RWPE2 (cell line): ENCODE data around the gene EPX.

Experiments used
- ATAC-seq: fragments of 200-7000 bp; cut with Tn5 transposase; 3 replicates; pipeline ENCODE4 v1.9.1; 2021; ENCODE audit warnings: low read depth
- DNase-seq: peaks from one replicate; pipeline ENCODE4 v3.0.0-alpha.2; 2020; ENCODE audit warnings: low spot score
- H3K27ac ChIP-seq: fragments of 450-650 bp; 2 replicates; pipeline ENCODE4 v1.5.1; 2017; ENCODE audit warnings: mild to moderate bottlenecking; ENCODE audit not compliant: poor library complexity, severe bottlenecking
- H3K27me3 ChIP-seq: fragments of 250-450 bp; sonication (Bioruptor Pico); 2 replicates; pipeline ENCODE4 v1.5.1; 2021; ENCODE audit warnings: mild to moderate bottlenecking, moderate library complexity; ENCODE audit not compliant: insufficient read depth, poor library complexity, severe bottlenecking
- H3K36me3 ChIP-seq: fragments of 250-450 bp; sonication (Bioruptor Pico); 2 replicates; pipeline ENCODE4 v1.5.1; 2020; ENCODE audit warnings: low read depth, mild to moderate bottlenecking, moderate library complexity
- H3K4me1 ChIP-seq: fragments of 250-450 bp; sonication (Bioruptor Pico); 2 replicates; pipeline ENCODE4 v1.5.1; 2021; ENCODE audit warnings: mild to moderate bottlenecking, moderate library complexity; ENCODE audit not compliant: insufficient read depth, poor library complexity, severe bottlenecking
- H3K4me3 ChIP-seq: fragments of 250-450 bp; sonication (Bioruptor Pico); 2 replicates; pipeline ENCODE4 v1.5.1; 2021; ENCODE audit warnings: mild to moderate bottlenecking, moderate library complexity; ENCODE audit not compliant: severe bottlenecking
- H3K9me3 ChIP-seq: fragments of 250-450 bp; sonication (Bioruptor Pico); 2 replicates; pipeline ENCODE4 v1.5.1; 2021; ENCODE audit warnings: mild to moderate bottlenecking, moderate library complexity; ENCODE audit not compliant: severe bottlenecking
- TF ChIP-seq, protein P1 (sequence below): fragments of 450-650 bp; IDR thresholded peaks from one replicate; pipeline ENCODE4 v1.5.1; 2017; ENCODE audit warnings: mild to moderate bottlenecking, moderate library complexity; ENCODE audit not compliant: poor library complexity, severe bottlenecking

Gene EPX

DNA sequence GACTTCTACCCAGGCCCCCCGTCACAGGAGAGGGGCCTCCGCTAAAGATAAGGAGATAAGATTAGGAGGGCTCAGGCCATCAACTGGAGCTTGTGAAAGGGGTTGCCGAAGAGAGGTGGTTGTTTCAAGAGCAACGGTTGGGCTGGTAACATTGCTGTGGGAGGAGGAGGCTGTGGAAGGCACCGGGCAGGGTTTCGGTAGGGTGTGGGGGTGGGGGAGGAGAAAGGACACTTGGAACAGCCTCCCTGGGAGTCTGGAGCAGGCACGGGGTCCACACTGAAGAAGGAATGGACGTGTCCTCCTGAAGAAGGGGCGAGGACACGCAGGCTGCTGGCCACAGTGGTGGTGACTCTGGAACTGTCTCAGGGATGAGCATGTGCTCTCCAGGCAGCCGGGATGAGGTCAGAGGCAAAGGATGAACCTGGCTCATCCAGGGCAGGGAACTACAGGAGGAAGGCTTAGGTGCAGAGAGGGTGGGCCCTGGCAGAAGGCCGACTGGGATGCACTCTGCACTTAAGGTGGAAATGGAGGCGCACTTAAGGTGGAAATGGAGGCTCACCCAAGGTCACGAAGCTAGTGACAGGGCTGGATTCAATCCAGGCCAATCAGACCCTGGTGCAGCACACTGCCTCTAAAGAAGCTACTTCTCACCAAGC lies 1.2 kb upstream of the EPX start:
- TF ChIP-seq, protein P1, sequence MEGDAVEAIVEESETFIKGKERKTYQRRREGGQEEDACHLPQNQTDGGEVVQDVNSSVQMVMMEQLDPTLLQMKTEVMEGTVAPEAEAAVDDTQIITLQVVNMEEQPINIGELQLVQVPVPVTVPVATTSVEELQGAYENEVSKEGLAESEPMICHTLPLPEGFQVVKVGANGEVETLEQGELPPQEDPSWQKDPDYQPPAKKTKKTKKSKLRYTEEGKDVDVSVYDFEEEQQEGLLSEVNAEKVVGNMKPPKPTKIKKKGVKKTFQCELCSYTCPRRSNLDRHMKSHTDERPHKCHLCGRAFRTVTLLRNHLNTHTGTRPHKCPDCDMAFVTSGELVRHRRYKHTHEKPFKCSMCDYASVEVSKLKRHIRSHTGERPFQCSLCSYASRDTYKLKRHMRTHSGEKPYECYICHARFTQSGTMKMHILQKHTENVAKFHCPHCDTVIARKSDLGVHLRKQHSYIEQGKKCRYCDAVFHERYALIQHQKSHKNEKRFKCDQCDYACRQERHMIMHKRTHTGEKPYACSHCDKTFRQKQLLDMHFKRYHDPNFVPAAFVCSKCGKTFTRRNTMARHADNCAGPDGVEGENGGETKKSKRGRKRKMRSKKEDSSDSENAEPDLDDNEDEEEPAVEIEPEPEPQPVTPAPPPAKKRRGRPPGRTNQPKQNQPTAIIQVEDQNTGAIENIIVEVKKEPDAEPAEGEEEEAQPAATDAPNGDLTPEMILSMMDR: no peak
- Histone ChIP-seq H3K9me3 (no peaks in the 10 kb centered on the region), H3K4me3 (no peak overlapping the region), H3K36me3 (no peaks in the 10 kb centered on the region), H3K4me1 (peaks cover 3% of the 10 kb centered on the region), H3K27ac (no peak overlapping the region), H3K27me3 (peaks cover 5% of the 10 kb centered on the region)
- DNase-seq: no peak
- peak; percentile 48; the same call in 2 of the 3 replicates for ATAC-seq

DNA sequence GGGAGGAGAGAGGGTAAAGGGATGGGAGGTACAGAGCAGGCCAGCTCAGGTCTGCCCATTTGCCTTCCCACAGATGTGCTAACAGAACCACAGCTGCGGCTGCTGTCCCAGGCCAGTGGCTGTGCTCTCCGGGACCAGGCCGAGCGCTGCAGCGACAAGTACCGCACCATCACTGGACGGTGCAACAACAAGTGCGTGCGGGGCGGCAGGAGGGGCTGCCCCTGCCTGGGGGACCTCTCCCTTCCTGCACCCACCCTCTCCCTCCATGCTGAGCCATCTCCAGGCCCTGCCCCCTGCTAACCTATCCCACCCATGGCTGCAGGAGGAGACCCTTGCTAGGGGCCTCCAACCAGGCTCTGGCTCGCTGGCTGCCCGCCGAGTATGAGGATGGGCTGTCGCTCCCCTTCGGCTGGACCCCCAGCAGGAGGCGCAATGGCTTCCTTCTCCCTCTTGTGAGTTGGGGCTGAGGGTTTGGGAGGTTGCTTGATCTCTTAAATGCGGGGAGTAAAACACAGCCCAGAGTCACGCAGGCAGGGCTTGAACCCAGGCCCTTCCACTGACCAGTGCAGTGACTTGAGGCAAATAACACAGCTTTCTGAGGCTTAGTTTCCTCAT lies 1.2 kb downstream of the EPX start:
- peaks cover 3% of the 10 kb centered on the region for H3K4me1 ChIP-seq
- DNase-seq: no peak
- TF ChIP-seq, protein P1: no peak
- H3K27ac ChIP-seq: no peak overlapping the region
- no peak overlapping the region for H3K4me3 ChIP-seq
- H3K27me3 ChIP-seq: peaks cover 8% of the 10 kb centered on the region
- H3K9me3 ChIP-seq: no peaks in the 10 kb centered on the region
- ATAC-seq: no peak
- H3K36me3 ChIP-seq: no peaks in the 10 kb centered on the region

DNA sequence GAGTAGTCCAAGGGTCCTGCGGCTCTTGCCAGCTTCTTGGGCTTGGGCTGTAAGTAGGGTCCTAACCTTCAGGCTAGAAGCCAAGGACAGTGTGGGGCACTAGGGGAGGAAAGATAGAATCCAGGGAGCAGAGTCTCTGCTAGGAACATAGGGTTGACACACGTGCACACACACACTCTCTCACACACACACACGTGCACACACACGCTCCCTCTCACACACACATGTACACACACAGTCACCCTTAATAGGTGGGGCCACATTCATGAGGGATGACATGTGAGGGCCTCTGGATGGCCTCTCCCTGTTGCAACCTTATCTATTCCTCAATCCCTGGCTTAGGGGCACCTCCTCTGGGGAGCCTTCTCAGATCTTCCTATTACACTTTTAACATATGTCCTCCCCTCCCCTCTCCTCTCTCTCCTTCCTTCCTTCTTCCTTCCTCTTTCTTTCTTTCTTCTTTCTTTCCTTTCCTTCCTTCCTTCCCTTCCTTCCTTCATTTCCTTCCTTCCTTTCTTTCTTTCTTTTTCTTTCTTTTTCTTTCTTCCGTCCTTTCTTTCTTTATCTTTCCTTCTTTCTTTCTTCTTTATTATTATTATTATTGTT lies 3.1 kb downstream of the EPX start:
- H3K27me3 ChIP-seq: peaks cover 8% of the 10 kb centered on the region

DNA sequence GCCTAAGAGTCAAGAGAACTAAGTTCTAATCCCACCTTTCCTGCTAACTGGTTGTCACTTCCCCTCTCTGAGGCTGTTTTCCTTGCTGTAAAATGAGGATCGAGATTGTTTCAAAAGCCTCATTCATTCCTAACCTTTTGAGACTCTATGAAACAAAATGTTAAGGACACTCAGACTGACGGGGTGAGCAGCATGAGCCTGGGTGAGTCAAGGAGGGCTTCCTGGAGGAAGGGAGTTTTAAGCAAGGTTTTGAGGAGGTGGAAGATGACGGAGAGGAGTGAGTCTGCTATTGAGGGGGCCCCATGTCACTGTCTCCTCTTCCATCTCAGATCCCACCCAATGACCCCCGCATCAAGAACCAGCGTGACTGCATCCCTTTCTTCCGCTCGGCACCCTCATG lies 4.1 kb downstream of the EPX start:
- TF ChIP-seq, protein P1: no peak
- H3K4me3 ChIP-seq: no peak overlapping the region
- H3K9me3 ChIP-seq: no peaks in the 10 kb centered on the region
- H3K36me3 ChIP-seq: no peaks in the 10 kb centered on the region
- DNase-seq (no peak), ATAC-seq (no peak)
- no peak overlapping the region for H3K27ac ChIP-seq
- H3K27me3 ChIP-seq: peaks cover 8% of the 10 kb centered on the region
- H3K4me1 ChIP-seq: peaks cover 3% of the 10 kb centered on the region

More for the DNA sequence above, 3.1 kb downstream of the EPX start:
- H3K27ac ChIP-seq: no peak overlapping the region
- no peak overlapping the region for H3K4me3 ChIP-seq
- ATAC-seq (no peak), DNase-seq (no peak)
- no peaks in the 10 kb centered on the region for H3K9me3 ChIP-seq
- TF ChIP-seq, protein P1: no peak
- H3K36me3 ChIP-seq: no peaks in the 10 kb centered on the region
- peaks cover 3% of the 10 kb centered on the region for H3K4me1 ChIP-seq
